SK-N-SH treated with all-trans-retinoic acid at 6 μM for 48 hours (cell line): ENCODE data around the gene TAT.
"Not testable (repeated sequence)": the region's sequence is repeated elsewhere in the genome, so short reads cannot be mapped to it uniquely, and the experiment has no call there.

Experiments
- CSDC2 ChIP-seq: fragments of 250-450 bp; sonication (Bioruptor Pico); IDR thresholded peaks from 2 replicates; pipeline ENCODE4 v1.5.0; 2020; ENCODE audit warnings: mild to moderate bottlenecking, moderate library complexity
- CSRNP3 ChIP-seq: fragments of 250-450 bp; sonication (Bioruptor Pico); IDR thresholded peaks from 2 replicates; pipeline ENCODE4 v1.5.1; 2021; ENCODE audit warnings: mild to moderate bottlenecking, moderate library complexity

DNA sequence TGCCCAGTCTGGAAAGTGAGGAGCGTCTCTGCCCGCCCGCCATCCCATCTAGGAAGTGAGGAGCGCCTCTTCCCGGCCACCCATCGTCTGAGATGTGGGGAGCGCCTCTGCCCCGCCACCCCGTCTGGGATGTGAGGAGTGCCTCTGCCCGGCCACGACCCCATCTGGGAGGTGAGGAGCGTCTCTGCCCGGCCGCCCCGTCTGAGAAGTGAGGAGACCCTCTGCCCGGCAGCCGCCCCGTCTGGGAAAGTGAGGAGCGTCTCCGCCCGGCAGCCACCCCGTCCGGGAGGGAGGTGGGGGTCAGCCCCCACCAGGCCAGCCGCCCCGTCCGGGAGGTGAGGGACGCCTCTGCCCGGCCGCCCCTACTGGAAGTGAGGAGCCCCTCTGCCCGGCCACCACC, 12.4 kb upstream of the TAT start:
- not testable (repeated sequence) for TF ChIP-seq CSRNP3, CSDC2 (CRISPR knock-in tag)
